HG03097 (cell line): ENCODE data around the gene TRPC5OS.

Experiments used
- ATAC-seq: cut with Tn5 transposase; IDR thresholded peaks from one replicate; pipeline ENCODE4 v1.9.1; 2021; ENCODE audit not compliant: unreplicated experiment, low FRiP score

TRPC5OS gene

GRCh38 chrX:111875881-111876280 lies at the start of gene TRPC5OS:
TSS of gene TRPC5OS (plus strand) at chrX:111876181. CDS start at chrX:111901850, 25,669 bp downstream.
- ATAC-seq = no peak

GRCh38 chrX:111829345-111829744 lies 46.6 kb upstream of the TRPC5OS start:
- no peak for ATAC-seq

GRCh38 chrX:111830571-111830970 lies 45.4 kb upstream of the TRPC5OS start:
- ATAC-seq = no peak

GRCh38 chrX:111831343-111831742 lies 44.6 kb upstream of the TRPC5OS start:
- ATAC-seq = no peak

- ATAC-seq = no peak
Observed at GRCh38 chrX:111837197-111837596, 38.8 kb upstream of the TRPC5OS start.

GRCh38 chrX:111847491-111848133 lies 28.4 kb upstream of the TRPC5OS start:
- ATAC-seq = no peak

DNA sequence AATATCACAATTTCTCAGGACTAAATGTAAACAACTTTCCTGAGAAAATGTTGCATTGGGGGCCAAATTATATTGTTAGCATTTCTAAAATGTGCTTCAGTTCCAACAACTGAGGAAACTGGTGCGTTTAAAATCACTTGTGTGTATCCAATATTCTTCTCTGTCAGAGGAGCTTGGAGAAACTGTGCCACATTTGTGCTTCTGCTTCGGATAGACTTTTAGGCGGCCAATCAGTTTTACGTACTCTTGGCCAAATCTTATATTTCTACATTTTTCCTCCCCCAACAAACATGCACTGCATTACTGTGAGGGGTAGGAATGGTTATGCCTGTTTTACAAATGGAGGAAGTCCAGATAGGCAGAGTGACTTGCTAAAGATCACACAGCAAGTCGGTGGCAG lies 27.4 kb upstream of the TRPC5OS start:
- ATAC-seq = no peak

DNA sequence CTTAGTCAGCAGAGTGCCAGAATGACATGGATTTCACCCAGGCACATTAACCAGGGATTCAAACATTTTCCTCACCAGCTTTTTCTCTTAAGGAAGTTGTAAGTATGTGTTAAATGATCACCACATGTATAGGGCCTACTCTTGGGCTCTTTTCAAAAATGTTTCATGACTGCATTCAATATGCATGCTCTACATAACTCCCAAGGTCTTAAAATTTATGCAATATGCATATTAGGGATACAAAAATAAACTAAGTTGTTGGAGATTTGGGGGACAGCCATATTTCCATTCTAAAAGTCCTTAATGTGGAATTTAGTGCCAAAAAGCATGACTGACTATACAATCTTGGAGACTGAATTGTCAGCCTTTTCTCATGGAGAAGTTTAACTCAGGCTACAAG lies 25.0 kb upstream of the TRPC5OS start:
- no peak for ATAC-seq

DNA sequence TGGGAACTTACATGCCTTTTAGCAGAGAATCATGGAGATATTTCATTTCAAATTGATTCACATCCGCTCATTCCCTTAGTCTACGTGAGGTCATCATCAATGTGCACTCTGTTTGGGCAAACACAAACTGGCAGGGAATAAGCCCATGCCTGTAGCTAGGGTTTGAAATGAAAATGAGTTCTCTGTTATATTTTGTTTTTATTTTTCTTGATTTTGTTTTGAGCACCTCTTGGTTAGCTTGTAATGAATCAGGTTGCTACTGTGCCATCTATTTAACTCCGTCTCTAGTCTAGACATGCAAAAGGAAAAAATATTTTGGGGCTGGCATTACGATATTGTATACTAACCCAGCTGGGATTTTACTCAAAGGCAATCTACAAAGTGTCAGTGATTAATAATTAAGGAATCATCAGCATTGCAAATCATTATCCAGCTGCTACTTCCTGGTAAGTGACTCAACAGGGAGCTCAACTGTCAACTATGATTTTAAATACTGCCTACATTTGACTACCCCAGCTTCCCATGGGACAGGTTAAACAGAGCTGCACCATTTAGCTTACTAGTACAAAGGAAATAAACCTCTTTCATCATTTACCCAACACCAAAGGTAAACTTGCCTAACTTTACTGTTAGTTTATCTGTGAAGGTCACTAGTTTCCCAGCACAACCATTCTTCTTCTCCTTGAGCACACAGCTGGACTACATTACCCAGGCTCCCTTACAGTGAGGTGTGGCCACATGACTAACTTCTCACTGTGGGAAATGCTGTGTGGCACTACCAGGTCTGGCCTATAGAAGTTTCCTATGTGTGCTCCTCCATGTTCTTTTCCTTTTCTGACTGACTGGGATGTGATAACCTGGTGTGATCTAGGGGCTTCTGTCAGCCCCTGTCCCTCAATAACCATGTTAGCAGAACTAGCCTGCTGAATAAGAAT lies 21.2 kb upstream of the TRPC5OS start:
- no peak for ATAC-seq

DNA sequence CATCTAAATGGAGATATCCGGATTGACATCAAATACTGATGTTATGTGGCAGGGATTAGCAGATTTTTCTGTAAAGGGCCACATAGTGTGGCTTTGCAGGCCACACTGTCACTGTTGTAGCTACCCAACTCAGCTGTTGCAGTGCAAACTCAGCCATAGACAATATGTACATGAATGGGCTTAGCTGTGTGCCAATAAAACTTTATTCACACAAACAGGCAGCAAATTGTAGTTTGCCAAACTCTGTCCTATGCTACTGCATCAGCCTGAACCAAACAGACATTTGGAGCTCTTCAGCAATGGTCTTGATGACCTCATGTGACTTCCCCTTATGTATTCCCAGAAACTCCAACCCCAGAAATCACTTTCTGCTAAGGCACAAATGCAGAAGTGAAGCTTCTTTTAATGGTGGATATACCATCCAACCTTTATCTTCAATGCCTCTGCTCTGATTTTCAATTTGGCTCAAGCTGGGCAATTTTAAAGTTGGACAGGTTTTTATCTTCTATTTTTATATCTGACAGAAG lies 18.4 kb upstream of the TRPC5OS start:
- no peak for ATAC-seq

- ATAC-seq = no peak
Observed at GRCh38 chrX:111861605-111862004, 14.4 kb upstream of the TRPC5OS start.

- ATAC-seq = no peak
Observed at GRCh38 chrX:111867236-111867635, 8.7 kb upstream of the TRPC5OS start.

DNA sequence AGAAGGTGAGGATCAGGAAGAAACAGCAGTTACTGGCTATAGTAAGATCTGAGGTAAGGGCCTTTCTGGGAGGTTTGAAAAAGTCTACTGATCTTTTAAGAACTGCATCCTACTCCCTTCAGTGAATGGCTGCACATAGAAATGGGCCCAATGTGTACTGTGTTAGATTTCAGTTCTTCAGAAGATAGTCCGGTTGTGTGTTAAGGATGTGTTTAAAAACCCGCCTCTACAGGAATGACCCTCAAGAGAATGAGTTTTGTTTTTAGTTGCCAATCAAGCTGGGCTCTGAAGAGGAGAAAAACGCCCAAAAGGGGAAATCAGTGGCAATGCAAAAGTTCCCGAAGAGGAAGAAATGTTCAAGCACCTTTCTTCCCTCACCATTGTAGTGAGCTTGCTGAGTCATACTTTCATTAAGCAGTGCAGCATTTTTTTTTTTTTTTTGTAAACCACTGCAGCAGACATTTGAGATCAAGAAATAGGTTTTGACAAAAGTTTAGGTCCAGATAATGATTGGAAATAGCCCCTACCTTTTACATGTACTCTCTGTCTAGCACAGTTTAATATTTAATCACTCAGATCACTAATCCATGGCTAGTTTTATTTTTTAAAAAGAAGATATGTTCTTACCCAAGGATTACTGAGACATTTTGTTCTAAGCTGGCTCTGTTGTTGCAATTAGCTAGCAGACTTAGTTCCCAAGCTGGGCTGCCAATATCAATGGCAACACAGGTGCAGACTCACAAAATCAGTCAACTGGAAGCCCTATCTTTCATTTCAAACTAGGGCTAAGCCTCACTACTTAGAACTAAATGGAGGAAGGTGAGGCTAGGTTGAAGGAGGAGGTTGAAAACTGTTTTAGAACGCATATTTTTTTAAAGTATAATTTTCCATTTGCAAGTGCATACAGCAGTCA lies 7.0 kb upstream of the TRPC5OS start:
- ATAC-seq = peak; percentile 44

DNA sequence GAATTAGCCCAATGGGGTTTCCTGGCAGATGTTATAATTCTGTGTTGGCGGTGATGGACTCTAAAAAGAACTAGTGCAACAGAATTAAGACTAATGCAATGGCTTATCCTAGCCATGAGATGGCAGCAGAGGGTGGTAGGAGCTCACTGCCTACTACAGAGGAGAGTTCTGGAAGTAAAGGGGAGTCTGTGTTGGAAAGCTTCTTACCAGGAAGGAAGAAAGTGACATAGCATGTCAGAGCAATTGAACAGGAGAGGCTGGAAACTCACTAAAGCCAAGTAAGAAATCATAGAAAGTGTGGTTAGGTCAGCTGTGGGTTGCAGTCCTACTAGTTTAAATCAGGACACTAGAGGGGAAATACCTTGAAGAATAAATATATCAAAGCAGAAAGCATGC lies 6.3 kb upstream of the TRPC5OS start:
- ATAC-seq = peak; percentile 79

DNA sequence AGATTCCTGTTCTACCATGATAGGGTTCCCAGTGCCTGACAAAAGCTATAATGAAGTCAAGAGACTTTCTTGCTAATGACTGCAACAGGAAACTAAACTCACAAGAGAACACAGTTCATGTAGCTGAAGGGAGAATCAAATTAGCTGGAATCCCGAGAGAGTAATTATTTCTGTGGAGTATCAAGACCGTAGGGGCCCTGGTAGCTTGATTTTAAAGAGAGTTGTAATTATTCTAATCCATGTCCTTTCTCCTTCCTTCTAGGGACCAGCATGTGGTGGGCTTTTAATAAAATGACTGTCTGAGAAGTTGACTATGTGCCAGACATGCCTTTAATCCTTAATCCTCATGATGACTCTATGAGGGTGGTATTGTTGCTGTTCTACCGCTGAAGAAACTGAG lies 1.7 kb upstream of the TRPC5OS start:
- no peak for ATAC-seq

DNA sequence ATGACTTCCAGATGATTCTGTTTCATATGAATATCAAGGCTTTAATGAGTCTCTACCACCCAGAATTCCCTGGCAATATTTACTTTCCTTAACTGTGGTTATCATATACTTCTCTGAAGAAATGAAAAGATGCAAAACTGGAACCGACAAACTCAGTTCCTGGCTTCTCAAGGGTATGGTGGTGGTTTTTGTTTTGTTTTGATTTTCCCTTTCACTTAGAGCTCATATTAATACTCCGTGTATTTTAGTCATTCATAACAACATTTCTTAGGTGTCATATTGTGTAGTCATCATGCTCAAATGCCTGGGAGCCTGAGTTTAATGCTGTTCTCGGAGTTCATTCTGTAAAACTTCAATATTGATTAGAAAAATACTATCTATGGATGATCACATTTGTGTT lies 665 bp downstream of the TRPC5OS start:
- ATAC-seq = no peak

DNA sequence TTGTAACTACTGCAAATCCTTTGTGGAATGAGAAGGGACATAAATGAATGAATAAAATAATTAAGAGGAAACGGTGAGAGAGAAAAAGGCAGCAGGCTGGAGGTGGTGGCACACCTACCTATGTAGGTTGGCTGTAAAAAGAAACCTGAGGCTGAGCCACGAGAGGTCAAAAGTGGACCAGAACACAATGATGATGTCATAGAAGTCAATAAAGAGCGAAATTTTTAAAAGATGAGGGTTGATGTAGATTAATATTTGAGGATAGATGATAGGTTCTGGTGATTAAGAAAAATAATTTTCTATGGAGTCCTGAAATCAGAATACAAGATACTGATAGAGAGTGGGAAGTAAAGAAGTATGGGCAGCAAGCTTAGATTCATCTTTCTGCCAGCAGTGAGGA lies 1.7 kb downstream of the TRPC5OS start:
- no peak for ATAC-seq

- ATAC-seq = no peak
Observed at GRCh38 chrX:111880735-111881134, 4.8 kb downstream of the TRPC5OS start.

DNA sequence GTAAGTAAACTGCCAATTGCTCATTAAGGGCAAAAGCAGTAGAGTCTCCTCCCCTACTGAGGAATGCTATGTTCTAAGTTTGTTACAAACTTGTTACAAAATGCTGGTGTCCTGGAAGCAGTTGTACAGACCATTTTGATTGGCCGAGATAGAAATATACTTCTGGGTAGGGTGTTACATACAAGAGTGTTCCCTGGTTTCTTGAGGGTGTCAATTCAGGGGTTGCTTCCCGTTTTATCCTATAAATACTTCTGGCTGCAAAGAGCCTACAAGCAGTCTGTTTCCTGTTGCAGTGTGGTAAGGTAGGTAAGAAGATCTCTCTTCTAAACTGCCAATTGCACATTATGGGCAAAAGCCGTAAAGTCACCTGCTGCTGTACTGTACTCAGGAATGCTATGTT lies 5.7 kb downstream of the TRPC5OS start:
- ATAC-seq = no peak

DNA sequence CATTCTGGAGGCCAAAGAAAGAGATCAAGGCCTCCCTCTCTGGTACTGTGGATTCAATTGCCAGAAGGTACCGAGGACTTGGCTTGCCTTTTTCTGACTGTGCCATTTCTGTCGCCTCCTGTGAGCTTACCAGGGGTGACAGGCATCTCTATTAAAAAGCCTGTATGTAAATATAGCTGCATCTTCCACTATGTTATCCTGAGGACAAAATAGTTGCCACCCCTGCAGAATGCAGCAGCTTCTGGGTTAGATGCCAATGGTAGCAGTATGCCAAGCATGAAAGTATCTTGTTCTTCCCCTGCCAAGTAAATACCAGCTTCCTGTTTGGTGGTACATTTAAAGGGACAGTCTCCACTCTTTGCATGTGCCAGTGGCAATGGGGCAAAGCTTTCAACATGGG lies 10.7 kb downstream of the TRPC5OS start:
- ATAC-seq = no peak

DNA sequence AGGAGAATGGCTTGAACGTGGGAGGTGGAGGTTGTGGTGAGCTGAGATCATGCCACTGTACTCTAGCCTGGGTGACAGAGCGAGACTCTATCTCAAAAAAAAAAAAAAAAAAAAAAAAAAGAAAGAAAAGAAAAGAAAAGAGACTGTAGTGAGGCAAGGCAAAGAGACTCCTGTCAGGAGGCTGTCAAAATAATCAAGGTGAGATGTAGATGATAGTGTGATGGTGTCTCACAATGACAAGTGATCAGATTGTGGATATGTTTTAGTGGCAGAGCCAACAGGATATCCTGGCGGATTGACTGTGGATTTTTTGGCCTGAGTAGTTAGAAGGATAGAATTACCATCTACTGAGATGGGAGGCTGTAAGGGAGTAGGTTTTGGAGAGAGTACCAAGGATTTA lies 12.6 kb downstream of the TRPC5OS start:
- no peak for ATAC-seq
